Ovary (tissue), 9 donors: ENCODE measurements around the gene GALNT8. TPM values are rescaled to one million over a fixed set of nuclear protein-coding genes. Genes with fewer than 3 reads are reported as not detected.
"Not testable (repeated sequence)": the region's sequence is repeated elsewhere in the genome, so short reads cannot be mapped to it uniquely, and the experiment has no call there.

Experiments
- DNase-seq, 5 donors: peaks; one replicate each; pipeline ENCODE4 v3.0.0-alpha.2; 2019 to 2020
- H3K27ac ChIP-seq, 2 donors: fragments of 200-600 bp; one replicate each; pipeline versions ENCODE4 v1.5.1 to v1.8.0; 2019 to 2022
- H3K27me3 ChIP-seq: fragments of 200-600 bp; one replicate; pipeline ENCODE4 v1.8.0; 2022
- H3K36me3 ChIP-seq: fragments of 200-600 bp; sonication (generic); one replicate; pipeline ENCODE4 v1.5.1; 2019
- H3K4me1 ChIP-seq: one replicate; pipeline ENCODE4 v1.8.1; 2013; ENCODE audit warnings: mild to moderate bottlenecking, moderate library complexity; ENCODE audit not compliant: insufficient read depth
- H3K4me3 ChIP-seq: fragments of 200-600 bp; sonication (generic); one replicate; pipeline ENCODE4 v1.5.1; 2017
- H3K9me3 ChIP-seq, 2 donors: fragments of 200-600 bp in 1 of 2; sonication (generic) in 1 of 2; one replicate each; pipeline versions ENCODE4 v1.5.1 to v1.8.1; 2013 to 2019; ENCODE audit warnings: mild to moderate bottlenecking in 1 of 2, moderate library complexity in 1 of 2
- EP300 ChIP-seq: sonication (generic); formaldehyde crosslinking; IDR thresholded peaks from one replicate; pipeline ENCODE4 v1.6.1; 2017; ENCODE audit warnings: antibody characterized with exemption
- POLR2A ChIP-seq: fragments of 450-650 bp; IDR thresholded peaks from one replicate; pipeline ENCODE4 v1.6.1; 2017; ENCODE audit warnings: antibody characterized with exemption, mild to moderate bottlenecking, moderate library complexity
- WGBS, 3 donors: extraction: QIAGEN DNeasy Blood & Tissue Kit in 1 of 3; methylation state at CpG; one replicate each; pipeline versions ENCODE4 v1.1.5 to v1.1.7; 2013 to 2017; 5-methylcytosine and 5-hydroxymethylcytosine counted together
- intact Hi-C, 4 donors: fragments of 100-400 bp; cut with DNase I; formaldehyde crosslinking; loops; one replicate each; pipeline versions ENCODE4 v1.11.0 to v1.15.1; 2022 to 2023
- polyA plus RNA-seq, 2 donors: library from polyadenylated mRNA; stranded (reverse); fragments of 200-250 nt in 1 of 2; fragments of 350-450 nt in 1 of 2; fragmentation: Illumina TruSeq in 1 of 2; extraction: RNeasy Lipid Tissue Mini Kit (QIAGEN cat#74804) in 1 of 2; gene quantifications; one replicate each; pipeline ENCODE4 v1.2.3, GENCODE V29; 2013 to 2014
- total RNA-seq, 7 donors: library from RNA; depleted of rRNA in 2 of 7; stranded (reverse); fragments of >200 nt in 2 of 7; fragmentation: NEBNext Ultra II Directional in 3 of 7; extraction: Animal tissue kit (Norgen Biotek cat#: 25700) in 3 of 7; gene quantifications; one replicate each; pipeline versions ENCODE4 v1.1.0 to v1.2.4, GENCODE V29; 2016 to 2023
- TF ChIP-seq, protein P1 (sequence below), 3 donors: fragments of 450-650 bp in 2 of 3; fragments of 200-600 bp in 1 of 3; IDR thresholded peaks; one replicate each; pipeline versions ENCODE4 v1.5.1 to v1.8.0; 2016 to 2022; ENCODE audit warnings: antibody characterized with exemption in 3 of 3, mild to moderate bottlenecking in 1 of 3
- donor health status: DM: no; HTN: no; CAD: no; lungs with moderate emphysema.
- donor health status: DM: no; HTN: no; CAD: no.
- donor health status: Bipolar disorder and iron deficiency.
- donor health status: DM: yes; HTN: yes; CAD: no.
- donor health status: DM: no; HTN: no; CAD: no.
- donor health status: DM: yes; HTN: yes; CAD: no.

Gene GALNT8
- total and polyA plus RNA-seq, 9 donors, result 0.67 to 5.6 (median 1.3) TPM

DNA sequence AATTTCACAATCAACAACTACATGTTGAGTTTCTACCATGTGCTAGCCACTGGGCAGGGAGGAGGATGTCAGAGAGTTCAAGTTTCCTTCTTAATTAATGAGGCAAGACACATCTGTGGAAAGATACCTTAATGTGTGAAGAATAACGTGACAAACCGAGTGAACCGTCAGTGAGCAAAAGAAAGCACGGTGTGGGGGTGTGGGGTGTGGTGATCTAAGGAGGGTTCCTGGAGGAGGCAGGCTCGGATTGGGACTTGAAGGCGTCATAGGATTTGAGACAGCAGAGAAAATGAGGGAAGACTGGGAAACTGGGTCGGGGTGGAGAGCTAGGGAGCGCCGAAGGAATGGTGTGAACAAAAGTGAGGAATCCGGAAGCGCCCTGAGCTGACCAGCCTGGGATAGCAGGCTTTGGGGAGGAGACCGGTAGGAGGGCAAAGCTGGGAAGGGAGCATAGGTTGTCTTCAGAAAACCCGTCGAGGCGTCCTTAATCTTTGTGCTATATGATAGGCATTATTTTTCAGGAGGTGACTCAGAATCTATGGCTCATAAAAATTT is 22.3 kb downstream of the GALNT8 start:
- TF ChIP-seq POLR2A (no peak), EP300 (no peak)
- TF ChIP-seq, protein P1, sequence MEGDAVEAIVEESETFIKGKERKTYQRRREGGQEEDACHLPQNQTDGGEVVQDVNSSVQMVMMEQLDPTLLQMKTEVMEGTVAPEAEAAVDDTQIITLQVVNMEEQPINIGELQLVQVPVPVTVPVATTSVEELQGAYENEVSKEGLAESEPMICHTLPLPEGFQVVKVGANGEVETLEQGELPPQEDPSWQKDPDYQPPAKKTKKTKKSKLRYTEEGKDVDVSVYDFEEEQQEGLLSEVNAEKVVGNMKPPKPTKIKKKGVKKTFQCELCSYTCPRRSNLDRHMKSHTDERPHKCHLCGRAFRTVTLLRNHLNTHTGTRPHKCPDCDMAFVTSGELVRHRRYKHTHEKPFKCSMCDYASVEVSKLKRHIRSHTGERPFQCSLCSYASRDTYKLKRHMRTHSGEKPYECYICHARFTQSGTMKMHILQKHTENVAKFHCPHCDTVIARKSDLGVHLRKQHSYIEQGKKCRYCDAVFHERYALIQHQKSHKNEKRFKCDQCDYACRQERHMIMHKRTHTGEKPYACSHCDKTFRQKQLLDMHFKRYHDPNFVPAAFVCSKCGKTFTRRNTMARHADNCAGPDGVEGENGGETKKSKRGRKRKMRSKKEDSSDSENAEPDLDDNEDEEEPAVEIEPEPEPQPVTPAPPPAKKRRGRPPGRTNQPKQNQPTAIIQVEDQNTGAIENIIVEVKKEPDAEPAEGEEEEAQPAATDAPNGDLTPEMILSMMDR (IDR thresholded peaks at IDR 0.05), result no peak
- H3K4me1 ChIP-seq, result no peaks in the 10 kb centered on the region
- H3K27me3 ChIP-seq, result no peaks in the 10 kb centered on the region
- DNase-seq, result no peak
- no peaks in the 10 kb centered on the region for H3K36me3 ChIP-seq
- intact Hi-C loops, result no loop called here
- H3K4me3 ChIP-seq, result no peak overlapping the region
- H3K9me3 ChIP-seq, result no peaks in the 10 kb centered on the region
- H3K27ac ChIP-seq, result no peak overlapping the region
- 78 to 82% (median 78%) methylated on average over 15 of the region's 15 CpGs for WGBS, 3 donors

DNA sequence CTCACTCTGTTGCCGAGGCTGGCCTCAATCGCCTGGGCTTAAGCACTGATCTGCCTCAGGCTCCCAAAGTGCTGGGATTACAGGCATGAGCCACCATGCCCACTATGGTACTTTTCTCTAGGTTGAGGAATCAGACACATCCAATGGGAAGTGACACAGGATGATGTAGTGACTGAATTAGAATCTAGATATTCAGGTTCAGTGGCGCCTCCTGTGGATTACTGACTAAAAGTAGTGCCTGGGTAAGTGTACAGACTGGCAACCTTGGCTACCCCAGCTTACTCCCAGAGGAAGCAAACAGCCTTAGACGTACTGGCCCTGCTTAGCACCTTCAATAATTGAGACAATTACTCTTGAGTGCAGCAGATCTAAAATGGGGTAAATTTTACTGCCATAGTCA is 22.8 kb downstream of the GALNT8 start:
- H3K4me1 ChIP-seq, result no peaks in the 10 kb centered on the region
- no peak for TF ChIP-seq EP300
- TF ChIP-seq, protein P1 (IDR thresholded peaks at IDR 0.05), result no peak
- no peak for TF ChIP-seq POLR2A
- no peak for DNase-seq
- 78 to 85% (median 83%) methylated on average over 4 of the region's 4 CpGs for WGBS, 3 donors
- no peaks in the 10 kb centered on the region for H3K27me3 ChIP-seq
- intact Hi-C loops, result no loop called here
- H3K36me3 ChIP-seq, result no peaks in the 10 kb centered on the region
- no peaks in the 10 kb centered on the region for H3K9me3 ChIP-seq
- no peak overlapping the region for H3K4me3 ChIP-seq
- no peak overlapping the region for H3K27ac ChIP-seq

DNA sequence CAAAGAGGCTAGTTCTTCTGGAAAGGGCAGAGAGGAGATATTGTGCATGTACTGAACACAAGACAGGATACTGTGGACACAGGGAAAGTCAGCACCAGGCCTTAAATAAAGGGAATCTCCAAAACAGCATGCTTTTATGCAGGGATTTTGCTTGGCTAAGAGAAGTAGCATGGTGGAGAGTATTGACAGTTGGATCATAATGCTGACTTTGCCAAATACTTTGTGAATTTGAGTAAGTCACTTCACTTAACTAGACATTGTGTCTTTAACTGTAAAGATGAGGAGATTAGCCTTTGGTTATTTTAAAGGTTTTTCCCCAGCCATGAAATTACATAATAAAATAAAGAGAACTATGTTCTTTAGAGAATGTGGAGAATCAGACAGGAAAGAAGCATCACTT is 24.5 kb downstream of the GALNT8 start:
- H3K9me3 ChIP-seq, result no peaks in the 10 kb centered on the region
- no peak overlapping the region for H3K4me3 ChIP-seq
- no peak for DNase-seq
- H3K4me1 ChIP-seq, result no peaks in the 10 kb centered on the region
- H3K36me3 ChIP-seq, result no peaks in the 10 kb centered on the region
- no peaks in the 10 kb centered on the region for H3K27me3 ChIP-seq
- H3K27ac ChIP-seq, result no peak overlapping the region
- intact Hi-C loops, result no loop called here
- TF ChIP-seq POLR2A (no peak), EP300 (no peak)
- TF ChIP-seq, protein P1 (IDR thresholded peaks at IDR 0.05), result no peak

DNA sequence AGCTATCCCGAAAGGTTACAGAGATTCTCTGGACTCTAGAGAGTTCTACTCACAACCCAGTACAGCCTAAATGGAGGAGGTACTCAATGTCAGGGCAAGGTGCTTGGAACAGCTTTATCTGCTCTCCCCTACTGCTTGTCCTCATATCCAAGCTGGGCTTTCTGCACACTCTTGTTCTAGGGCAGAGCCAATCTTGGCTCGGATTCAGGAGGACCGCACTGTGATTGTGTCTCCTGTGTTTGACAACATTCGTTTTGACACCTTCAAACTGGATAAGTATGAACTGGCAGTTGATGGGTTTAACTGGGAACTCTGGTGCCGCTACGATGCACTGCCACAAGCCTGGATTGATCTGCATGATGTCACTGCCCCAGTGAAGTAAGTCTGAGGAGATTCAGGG is 25.0 kb downstream of the GALNT8 start:
- Histone ChIP-seq H3K27me3 (no peaks in the 10 kb centered on the region), H3K36me3 (no peaks in the 10 kb centered on the region), H3K9me3 (no peaks in the 10 kb centered on the region), H3K4me3 (no peak overlapping the region), H3K27ac (no peak overlapping the region), H3K4me1 (no peaks in the 10 kb centered on the region)
- WGBS, 3 donors, result 89 to 92% (median 90%) methylated on average over 6 of the region's 6 CpGs
- DNase-seq, result no peak
- TF ChIP-seq POLR2A (no peak), EP300 (no peak)
- TF ChIP-seq, protein P1 (IDR thresholded peaks at IDR 0.05), result no peak
- intact Hi-C loops, result no loop called here

DNA sequence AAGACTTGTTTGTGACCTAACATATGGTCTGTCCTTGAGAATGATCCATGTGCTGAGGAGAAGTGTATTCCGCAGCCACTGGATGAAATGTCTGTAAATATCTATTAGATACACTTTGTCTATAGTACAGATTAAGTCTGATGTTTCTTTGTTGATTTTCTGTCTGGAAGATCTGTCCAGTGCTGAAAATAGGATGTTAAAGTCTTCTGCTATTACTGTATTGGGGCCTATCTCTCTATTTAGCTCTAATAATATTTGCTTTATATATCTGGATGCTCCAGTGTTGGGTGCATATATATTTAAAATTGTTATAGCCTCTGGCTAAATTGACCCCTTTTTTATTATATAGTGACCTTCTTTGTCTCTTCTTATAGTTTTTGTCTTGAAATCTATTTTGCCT is 31.5 kb downstream of the GALNT8 start:
- H3K27ac ChIP-seq, intact Hi-C loops, H3K9me3 ChIP-seq, DNase-seq, H3K36me3 ChIP-seq, H3K4me1 ChIP-seq, H3K27me3 ChIP-seq, H3K4me3 ChIP-seq: not testable (repeated sequence)
- WGBS, 3 donors, result 74 to 81% (median 79%) methylated on average over 1 of the region's 1 CpG
